ENCODE measurements around the gene SNCAIP.
"Not testable (repeated sequence)": the region's sequence is repeated elsewhere in the genome, so short reads cannot be mapped to it uniquely, and the experiment has no call there.

SNCAIP gene

DNA sequence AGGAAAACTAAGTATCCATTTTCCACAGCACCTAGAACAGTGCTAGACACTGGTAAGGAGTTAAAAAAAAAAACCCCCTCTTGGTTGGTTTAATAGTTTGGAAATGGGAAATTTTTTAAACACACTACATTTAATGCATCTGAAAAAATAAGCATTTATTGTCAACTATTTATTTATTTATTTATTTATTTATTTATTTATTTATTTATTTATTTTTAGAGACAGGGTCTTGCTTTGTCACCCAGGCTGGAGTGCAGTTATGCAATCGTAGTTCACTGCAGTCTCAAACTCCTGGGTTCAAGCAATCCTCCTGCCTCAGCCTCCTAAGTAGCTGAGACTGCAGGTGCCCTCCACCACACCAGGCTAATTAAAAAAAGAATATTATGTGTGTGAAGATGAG is 51.6 kb downstream of the SNCAIP start:
- DNase-seq, result no peak

DNA sequence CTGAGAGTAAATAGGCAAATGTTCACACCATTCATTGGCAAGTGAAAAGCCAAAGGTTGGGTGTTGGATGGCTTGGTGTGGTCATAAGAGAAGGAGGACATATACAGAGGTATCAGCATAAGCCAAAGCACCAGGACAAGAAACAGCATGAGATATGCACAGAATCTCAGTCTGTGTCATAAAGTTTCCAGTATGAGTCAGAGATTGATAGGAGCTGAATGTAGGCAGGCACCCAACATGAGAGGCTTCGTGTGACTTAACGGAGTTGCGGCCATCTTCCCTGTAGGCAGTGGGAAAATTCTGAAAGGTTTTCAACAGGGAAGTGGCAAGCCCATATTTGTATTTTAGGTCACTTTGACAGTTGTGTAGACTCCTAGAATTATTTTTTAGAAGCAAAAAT is 54.5 kb downstream of the SNCAIP start:
- no peak for DNase-seq

DNA sequence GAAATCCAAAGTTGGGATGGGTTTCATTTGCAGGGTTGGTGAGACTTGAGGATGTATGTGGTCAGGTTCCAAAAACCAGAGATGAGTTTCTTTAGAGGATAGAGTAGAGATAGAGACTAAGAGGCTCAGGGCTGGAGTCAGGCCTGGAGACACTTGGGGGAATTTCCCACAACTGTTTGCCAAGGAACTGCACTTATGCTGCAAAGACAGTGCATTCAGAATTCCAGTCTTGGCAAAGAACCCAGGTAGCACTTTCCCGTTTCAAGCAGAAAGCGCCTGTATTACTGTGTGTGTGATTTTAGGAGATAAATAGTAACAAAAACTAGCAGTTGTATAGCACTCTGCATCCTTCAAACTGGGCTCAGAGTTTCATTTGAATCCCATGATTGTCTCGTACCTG is 55.4 kb downstream of the SNCAIP start:
- peak; percentile 65 for DNase-seq

GRCh38 chr5:122368510-122369251 is 56.6 kb downstream of the SNCAIP start:
- DNase-seq, result no peak

DNA sequence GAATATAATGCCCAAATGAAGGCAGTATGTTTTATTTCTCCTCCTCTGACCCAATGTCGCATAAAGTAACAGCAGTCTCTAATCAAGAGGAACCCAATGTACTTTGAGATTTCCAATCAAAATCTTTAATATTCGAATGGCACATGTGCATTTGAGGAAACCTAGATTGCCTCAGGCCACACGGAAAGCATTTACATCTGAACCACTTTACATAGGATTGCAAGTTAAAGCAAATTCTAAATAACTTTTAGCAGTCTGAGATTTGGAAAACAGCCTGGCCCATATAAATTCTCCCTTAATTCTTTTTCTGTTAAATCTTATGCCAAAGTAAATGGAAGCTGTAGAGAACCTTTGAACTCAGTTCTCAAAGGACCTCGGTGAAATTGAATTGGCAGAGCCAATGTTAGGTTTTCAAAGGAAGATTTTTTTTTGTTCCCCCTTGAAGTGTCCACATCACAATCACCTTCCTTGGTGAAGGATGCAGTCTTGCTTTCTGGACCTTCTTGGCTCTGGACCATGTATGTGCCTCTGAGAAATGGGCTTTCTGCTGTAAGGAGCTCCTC is 57.3 kb downstream of the SNCAIP start:
- no peak for DNase-seq

DNA sequence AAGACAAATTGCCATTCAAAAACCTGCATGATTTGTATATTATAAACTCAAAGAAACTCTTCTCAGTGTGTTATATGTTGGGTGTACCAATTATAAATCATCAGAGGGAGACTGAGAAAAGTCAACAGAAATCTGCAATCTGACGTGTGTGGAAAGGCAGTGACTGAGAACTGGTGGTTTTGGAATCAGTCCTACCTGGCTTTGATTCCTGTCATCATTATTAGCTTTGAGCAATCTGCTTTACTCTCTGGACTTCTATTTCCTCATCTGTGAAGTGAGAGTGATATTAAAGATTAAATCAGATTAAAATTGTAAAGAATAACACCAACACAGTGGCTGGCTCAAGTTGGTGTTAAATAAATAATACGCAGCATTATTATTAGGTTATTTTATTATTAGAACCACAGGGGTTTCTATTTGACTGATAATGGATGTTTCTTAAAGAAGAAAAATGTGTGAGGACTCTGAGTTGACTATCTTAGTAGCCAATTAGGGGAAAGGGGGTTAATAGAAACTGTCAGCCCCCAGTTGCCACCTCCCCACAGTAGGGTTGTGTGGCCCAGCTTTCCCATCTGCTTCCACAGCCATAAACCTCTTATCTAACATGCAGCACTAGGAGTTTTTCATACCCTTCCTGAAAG is 59.6 kb downstream of the SNCAIP start:
- no peak for DNase-seq

GRCh38 chr5:122374110-122374509 is 62.1 kb downstream of the SNCAIP start:
- DNase-seq, result no peak

- no peak for DNase-seq
Observed at GRCh38 chr5:122375801-122376200, 63.8 kb downstream of the SNCAIP start.

- no peak for DNase-seq
Observed at GRCh38 chr5:122376250-122376649, 64.2 kb downstream of the SNCAIP start.

DNA sequence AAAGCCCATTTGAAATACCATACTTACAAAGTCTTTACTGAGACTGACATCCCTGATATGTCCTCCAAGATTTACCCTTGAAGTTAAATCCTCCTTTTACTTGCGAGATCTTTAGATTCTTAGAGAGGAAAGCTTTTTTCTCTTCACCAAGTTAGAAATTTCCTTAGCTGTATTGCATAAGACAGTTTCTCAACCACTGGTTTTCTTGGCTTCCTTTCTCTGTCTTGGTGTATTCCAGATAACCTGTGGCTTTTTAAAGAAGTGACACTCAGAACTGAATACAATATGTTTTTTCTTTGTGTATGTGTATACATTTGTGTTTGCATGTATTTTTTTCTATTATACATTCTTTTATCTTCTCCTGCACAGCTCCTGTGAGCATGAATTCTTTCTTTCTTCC is 65.0 kb downstream of the SNCAIP start:
- no peak for DNase-seq

DNA sequence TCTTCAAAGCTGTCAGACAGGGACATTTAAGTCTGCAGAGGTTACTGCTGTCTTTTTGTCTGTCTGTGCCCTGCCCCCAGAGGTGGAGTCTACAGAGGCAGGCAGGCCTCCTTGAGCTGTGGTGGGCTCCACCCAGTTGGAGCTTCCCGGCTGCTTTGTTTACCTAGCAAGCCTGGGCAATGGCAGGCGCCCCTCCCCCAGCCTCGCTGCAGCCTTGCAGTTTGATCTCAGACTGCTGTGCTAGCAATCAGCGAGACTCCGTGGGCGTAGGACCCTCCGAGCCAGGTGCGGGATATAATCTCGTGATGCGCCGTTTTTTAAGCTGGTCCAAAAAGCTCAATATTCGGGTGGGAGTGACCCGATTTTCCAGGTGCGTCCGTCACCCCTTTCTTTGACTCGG is 70.9 kb downstream of the SNCAIP start:
- DNase-seq, result not testable (repeated sequence)

DNA sequence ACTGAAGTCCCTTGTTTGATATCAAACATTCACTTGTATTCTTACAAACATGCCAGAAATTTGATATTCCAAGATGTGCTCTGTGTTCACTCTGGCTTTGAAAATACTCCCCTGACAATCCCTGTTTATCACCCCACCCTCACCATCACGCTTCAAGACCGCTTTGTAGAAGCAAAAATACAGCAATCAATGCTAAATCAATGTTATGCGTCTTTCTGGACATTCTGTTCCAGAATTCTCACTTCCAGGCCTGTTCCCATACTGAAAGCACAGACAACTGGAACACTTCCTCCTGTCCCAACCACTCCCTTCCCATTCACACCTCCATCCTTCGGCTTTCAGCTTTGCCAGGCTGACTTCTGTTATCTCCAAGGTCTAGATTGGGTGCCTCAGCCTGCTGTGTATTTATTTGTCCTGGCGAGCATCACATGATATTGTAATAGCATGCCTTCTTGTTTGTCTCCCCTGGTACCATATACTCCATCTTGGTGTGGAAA is 72.8 kb downstream of the SNCAIP start:
- no peak for DNase-seq

GRCh38 chr5:122385286-122385685 is 73.2 kb downstream of the SNCAIP start:
- no peak for DNase-seq

DNA sequence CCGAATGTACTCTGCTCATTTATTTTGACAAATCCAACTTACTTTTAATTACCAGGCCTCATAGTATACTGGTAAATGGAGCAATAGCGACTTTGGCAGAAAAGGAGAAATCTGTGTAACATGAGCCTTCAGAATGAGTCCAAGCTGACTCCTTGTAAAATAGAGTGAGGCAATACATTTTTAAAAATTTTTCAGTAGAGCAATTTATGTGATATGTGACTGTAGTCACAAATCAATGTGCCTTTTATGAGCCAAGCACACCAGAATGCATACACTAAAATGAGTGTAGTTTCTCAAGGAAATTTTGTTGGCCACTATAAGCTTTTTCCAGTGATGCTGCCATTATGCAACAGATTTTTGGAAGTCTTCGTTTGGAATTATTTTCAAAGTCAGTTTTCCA is 73.8 kb downstream of the SNCAIP start:
- DNase-seq, result no peak

- DNase-seq, result no peak
Observed at GRCh38 chr5:122390154-122390553, 78.1 kb downstream of the SNCAIP start.

DNA sequence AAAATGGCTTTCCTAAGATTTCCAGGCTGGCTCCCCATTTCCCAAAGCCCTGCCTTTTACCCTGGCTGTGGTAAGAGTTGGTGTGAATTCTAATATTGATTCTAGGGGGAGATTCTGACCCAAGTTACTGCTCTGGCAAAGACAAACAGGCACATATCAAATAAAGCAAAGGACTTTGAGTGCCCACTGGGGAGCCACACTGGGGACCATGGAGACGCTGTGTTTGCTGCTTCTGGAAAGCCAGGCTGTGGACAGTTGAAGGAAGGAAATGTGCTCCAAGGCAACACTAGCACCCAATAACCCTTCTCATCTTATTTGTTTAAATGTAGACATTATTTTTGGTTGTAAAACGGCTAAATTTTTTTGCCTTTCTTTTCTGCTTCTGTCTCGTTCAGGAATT is 78.7 kb downstream of the SNCAIP start:
- DNase-seq, result no peak

DNA sequence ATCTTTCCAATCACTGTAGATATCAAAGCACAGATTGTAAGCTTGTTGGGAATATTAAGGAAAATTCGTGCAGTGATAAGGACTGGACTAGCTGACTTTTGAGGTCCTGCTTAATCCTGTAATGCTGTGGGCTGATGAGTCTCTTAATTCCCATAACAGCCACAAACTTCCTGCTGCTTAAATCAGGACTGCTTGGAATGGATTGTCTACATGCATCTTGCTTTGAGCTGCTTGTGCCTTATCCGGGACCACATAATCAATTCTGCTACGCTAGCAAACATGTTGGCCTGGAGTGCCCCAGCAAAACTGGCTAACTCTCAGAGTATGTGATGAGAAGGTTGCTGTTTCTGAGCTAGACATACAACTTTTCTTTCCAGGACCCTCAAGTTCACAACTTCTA is 79.6 kb downstream of the SNCAIP start:
- no peak for DNase-seq

- DNase-seq, result no peak
Observed at GRCh38 chr5:122392224-122392623, 80.2 kb downstream of the SNCAIP start.

DNA sequence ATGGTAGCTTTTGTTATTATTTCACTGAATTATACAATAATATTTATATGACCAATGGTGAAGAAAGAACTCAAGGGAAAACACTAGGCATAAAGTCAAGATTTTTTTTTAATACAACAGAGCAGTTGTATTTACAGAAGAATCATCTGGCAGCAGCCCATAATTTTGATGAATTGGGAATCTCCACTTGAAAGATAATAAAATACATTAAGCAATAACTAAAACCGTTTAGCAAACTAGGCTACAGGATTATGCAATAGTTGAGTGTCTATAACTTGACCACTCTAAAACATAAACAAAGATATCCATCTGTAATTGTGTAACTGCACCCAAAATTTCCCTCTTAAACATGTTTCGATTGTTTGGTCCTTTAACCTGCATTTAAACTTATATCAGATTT is 80.8 kb downstream of the SNCAIP start:
- no peak for DNase-seq

DNA sequence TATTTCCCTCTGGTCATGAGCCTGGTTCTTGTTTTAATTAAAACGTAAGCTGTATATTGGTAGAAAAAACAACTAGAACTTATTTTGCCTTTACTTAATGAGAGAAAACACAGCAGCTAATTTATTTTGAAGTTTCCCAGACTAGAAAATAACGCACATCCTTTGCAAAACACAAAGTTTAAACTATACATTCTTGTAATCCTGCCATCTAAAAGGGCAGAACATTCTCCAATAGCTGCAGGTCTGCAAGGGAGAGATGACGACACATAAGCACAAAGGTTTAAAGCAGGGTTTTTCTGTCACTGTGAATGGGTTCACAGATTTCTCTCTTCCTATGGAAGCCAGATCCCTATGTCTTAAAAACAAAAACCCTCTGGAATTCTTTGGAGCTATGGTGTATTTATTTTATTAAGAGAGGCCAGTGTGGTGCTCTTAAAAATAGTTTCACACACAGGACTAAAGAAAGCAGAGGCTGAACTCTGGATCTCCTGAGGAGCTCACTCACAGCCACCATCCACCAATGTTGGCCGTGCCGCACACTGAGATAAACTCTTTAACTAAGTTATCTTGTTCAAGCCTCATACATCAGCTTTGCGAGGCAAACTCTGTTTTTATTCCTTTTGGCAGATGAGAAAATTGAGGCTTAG is 82.4 kb downstream of the SNCAIP start:
- no peak for DNase-seq

DNA sequence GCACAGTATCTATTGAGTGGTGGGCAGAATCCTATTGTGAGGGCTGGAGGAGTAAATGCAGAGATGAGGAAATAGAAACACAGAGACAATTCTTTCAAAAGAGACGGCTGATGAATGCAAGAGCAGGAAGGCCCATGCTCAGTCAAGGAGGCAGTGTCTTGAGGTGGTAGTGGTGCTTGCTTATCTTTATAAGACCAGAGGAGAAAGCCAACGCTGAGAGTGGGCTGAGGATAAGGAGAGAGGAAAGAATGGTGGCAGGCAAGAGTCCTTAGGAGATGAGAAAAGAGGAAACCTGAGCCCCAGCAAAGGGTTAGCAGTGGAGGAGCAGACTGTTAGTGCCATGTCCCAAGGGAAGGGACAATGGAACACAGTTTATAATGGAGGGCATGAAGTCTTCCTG is 86.0 kb downstream of the SNCAIP start:
- DNase-seq, result no peak

DNA sequence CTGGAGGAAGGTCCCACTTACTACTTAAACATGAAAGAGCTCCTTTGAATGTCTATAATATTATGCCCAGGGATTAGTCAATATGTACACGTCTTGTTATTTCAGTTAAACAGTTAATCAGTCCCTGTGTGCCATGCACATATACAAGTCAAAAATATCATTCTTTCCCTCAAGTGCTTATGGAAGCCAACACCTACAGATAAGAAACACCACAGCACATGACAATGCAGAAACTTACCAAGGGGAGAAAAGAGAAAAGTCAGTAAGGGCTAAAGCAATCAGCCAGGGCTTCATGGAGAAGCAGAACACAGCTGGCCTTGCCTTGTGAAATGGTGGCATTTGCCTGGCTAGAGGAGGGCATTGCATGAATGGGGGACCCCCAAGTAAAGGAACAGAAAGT is 88.3 kb downstream of the SNCAIP start:
- DNase-seq, result no peak

DNA sequence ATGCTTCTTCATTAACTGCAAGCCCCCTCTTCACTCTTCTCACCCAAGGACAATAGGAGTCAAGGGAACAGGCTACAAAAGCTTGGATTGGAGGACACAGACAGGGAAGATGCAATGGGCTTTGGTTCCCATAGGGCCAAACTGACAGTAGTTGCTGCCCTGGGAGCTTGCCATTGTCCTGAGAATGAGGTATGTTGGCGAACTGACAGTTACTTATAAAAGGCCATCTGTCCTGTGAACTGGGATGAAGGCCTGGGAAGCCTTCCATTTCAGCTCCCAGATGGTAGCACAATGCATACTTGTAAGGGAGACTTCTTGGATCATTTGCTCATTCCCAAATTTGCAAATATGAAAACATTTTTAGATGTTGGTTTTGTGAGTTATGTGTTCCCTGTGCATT is 88.9 kb downstream of the SNCAIP start:
- peak; percentile 42 for DNase-seq
